Cardiac muscle cell (in vitro differentiated cells and primary cell): ENCODE measurements around the gene TBCD. TPM values are rescaled to one million over a fixed set of nuclear protein-coding genes. Genes with fewer than 3 reads are reported as not detected.
A peak's percentile ranks its signal among the peaks of the same experiment; 100 is the strongest.

Experiments used
- DNase-seq, 2 donors: peaks; one replicate each; pipeline versions ENCODE4 v3.0.0 to v3.0.0-alpha.2; 2010 to 2017; ENCODE audit warnings: low read depth in 1 of 2, low spot score in 1 of 2
- H3K27ac ChIP-seq: fragments of 200-600 bp; sonication (generic); 2 replicates; pipeline ENCODE4 v1.5.1; 2016
- H3K27me3 ChIP-seq: fragments of 200-600 bp; sonication (generic); 2 replicates; pipeline ENCODE4 v1.6.0; 2016; ENCODE audit warnings: control low read depth
- H3K36me3 ChIP-seq: fragments of 200-600 bp; sonication (generic); 2 replicates; pipeline ENCODE4 v1.5.1; 2016; ENCODE audit warnings: control low read depth
- H3K4me1 ChIP-seq: fragments of 200-600 bp; sonication (generic); 2 replicates; pipeline ENCODE4 v1.8.1; 2017; ENCODE audit warnings: low read depth, mild to moderate bottlenecking, mixed run types
- H3K4me3 ChIP-seq: fragments of 200-600 bp; sonication (generic); 2 replicates; pipeline ENCODE4 v1.5.1; 2016; ENCODE audit warnings: mild to moderate bottlenecking
- H3K9me3 ChIP-seq: fragments of 200-600 bp; sonication (generic); 2 replicates; pipeline ENCODE4 v1.5.1; 2017; ENCODE audit warnings: low read depth, mild to moderate bottlenecking, control low read depth
- CTCF ChIP-seq: IDR thresholded peaks from 2 replicates; pipeline ENCODE4 v1.5.1; 2012; ENCODE audit warnings: low read depth, mild to moderate bottlenecking, low read length
- polyA plus RNA-seq: library from polyadenylated mRNA; unstranded; fragments of >200 nt; fragmentation: Nextera tagmentation; extraction: Ambion mirVana; gene quantifications from 2 replicates; pipeline ENCODE4 v1.2.1, GENCODE V29; 2016
- total RNA-seq: library from RNA; depleted of rRNA; stranded (reverse); fragments of >200 nt; gene quantifications from 2 replicates; pipeline ENCODE4 v1.2.3, GENCODE V29; 2016

Gene TBCD
- total and polyA plus RNA-seq, 2 experiments from 2014 or later: 55.7 to 66.0 TPM

- TF ChIP-seq CTCF: no peak
- H3K36me3 ChIP-seq: no peaks in the 10 kb centered on the region
- DNase-seq: no peak
- H3K4me3 ChIP-seq: no peak overlapping the region
- no peaks in the 10 kb centered on the region for H3K27me3 ChIP-seq
- H3K9me3 ChIP-seq: no peaks in the 10 kb centered on the region
- no peak overlapping the region for H3K27ac ChIP-seq
- peaks cover 24% of the 10 kb centered on the region for H3K4me1 ChIP-seq
Measured at GRCh38 chr17:82856361-82856760, 104.5 kb downstream of the TBCD start.

GRCh38 chr17:82858376-82859126, 106.7 kb downstream of the TBCD start:
- H3K36me3 ChIP-seq: no peaks in the 10 kb centered on the region
- no peak for DNase-seq

GRCh38 chr17:82859431-82860403, 107.9 kb downstream of the TBCD start:
- H3K4me3 ChIP-seq: no peak overlapping the region

More at GRCh38 chr17:82858376-82859126, 106.7 kb downstream of the TBCD start:
- peak overlapping the region; percentile 91 for H3K27ac ChIP-seq
- no peaks in the 10 kb centered on the region for H3K9me3 ChIP-seq
- no peak overlapping the region for H3K4me3 ChIP-seq
- H3K27me3 ChIP-seq: no peaks in the 10 kb centered on the region
- no peak for TF ChIP-seq CTCF
- H3K4me1 ChIP-seq: peaks cover 40% of the 10 kb centered on the region

GRCh38 chr17:82860606-82861392, 108.9 kb downstream of the TBCD start:
- no peak for DNase-seq
- no peaks in the 10 kb centered on the region for H3K36me3 ChIP-seq
- peak overlapping the region; percentile 91 for H3K27ac ChIP-seq
- H3K4me1 ChIP-seq: peaks cover 56% of the 10 kb centered on the region
- H3K27me3 ChIP-seq: no peaks in the 10 kb centered on the region
- no peak overlapping the region for H3K4me3 ChIP-seq
- no peak for TF ChIP-seq CTCF
- no peaks in the 10 kb centered on the region for H3K9me3 ChIP-seq

More at GRCh38 chr17:82859431-82860403, 107.9 kb downstream of the TBCD start:
- TF ChIP-seq CTCF: no peak
- H3K27me3 ChIP-seq: no peaks in the 10 kb centered on the region
- peak; percentile 60 to 63 for DNase-seq
- H3K9me3 ChIP-seq: no peaks in the 10 kb centered on the region
- H3K4me1 ChIP-seq: peaks cover 48% of the 10 kb centered on the region
- H3K36me3 ChIP-seq: no peaks in the 10 kb centered on the region
- H3K27ac ChIP-seq: peak overlapping the region; percentile 91

GRCh38 chr17:82861393-82861775, 109.5 kb downstream of the TBCD start:
- peaks cover 61% of the 10 kb centered on the region for H3K4me1 ChIP-seq
- no peak for DNase-seq
- TF ChIP-seq CTCF: no peak
- H3K27me3 ChIP-seq: no peaks in the 10 kb centered on the region
- H3K4me3 ChIP-seq: no peak overlapping the region
- no peaks in the 10 kb centered on the region for H3K9me3 ChIP-seq
- no peak overlapping the region for H3K27ac ChIP-seq
- no peaks in the 10 kb centered on the region for H3K36me3 ChIP-seq
